DOHH2 (cell line): ENCODE results near the gene COL25A1.
"Not testable (repeated sequence)": the region's sequence is repeated elsewhere in the genome, so short reads cannot be mapped to it uniquely, and the experiment has no call there.

ENCODE experiments used
- H3F3A ChIP-seq: fragments of 200-600 bp; sonication (generic), shearing (Covaris generic); 2 replicates; pipeline ENCODE4 v1.6.0; 2016; ENCODE audit warnings: antibody characterized with exemption, mild to moderate bottlenecking; ENCODE audit not compliant: control insufficient read depth, insufficient read depth
- H3K27ac ChIP-seq: fragments of 200-600 bp; sonication (generic); 2 replicates; pipeline ENCODE4 v1.5.1; 2014; ENCODE audit warnings: low read depth, mild to moderate bottlenecking, low read length, moderate library complexity
- H3K27me3 ChIP-seq: fragments of 200-600 bp; sonication (generic); 2 replicates; pipeline ENCODE4 v1.6.1; 2014; ENCODE audit warnings: mild to moderate bottlenecking, low read length, mixed read lengths; ENCODE audit not compliant: control insufficient read depth
- H3K36me3 ChIP-seq: fragments of 200-600 bp; sonication (generic); 2 replicates; pipeline ENCODE4 v1.6.1; 2014; ENCODE audit warnings: mild to moderate bottlenecking, low read length, moderate library complexity, mixed read lengths; ENCODE audit not compliant: control insufficient read depth
- H3K4me1 ChIP-seq: fragments of 200-600 bp; sonication (generic); 2 replicates; pipeline ENCODE4 v1.6.1; 2014; ENCODE audit warnings: mild to moderate bottlenecking, low read length, mixed read lengths; ENCODE audit not compliant: control insufficient read depth
- H3K4me2 ChIP-seq: fragments of 200-600 bp; sonication (generic); 2 replicates; pipeline ENCODE4 v1.6.0; 2014; ENCODE audit warnings: mild to moderate bottlenecking, low read length, moderate library complexity
- H3K4me3 ChIP-seq: fragments of 200-600 bp; sonication (generic); 2 replicates; pipeline ENCODE4 v1.5.1; 2014; ENCODE audit warnings: mild to moderate bottlenecking, low read length, mixed read lengths
- H3K79me2 ChIP-seq: fragments of 200-600 bp; sonication (generic); 2 replicates; pipeline ENCODE4 v1.6.1; 2014; ENCODE audit warnings: mild to moderate bottlenecking, low read length, mixed read lengths; ENCODE audit not compliant: control insufficient read depth
- H3K9me2 ChIP-seq: fragments of 200-600 bp; sonication (generic); replicated peaks from 2 replicates; pipeline ENCODE4 v1.6.1; 2014; ENCODE audit warnings: mild to moderate bottlenecking, low read length, mixed read lengths; ENCODE audit not compliant: control insufficient read depth
- H3K9me3 ChIP-seq: fragments of 200-600 bp; sonication (generic); 2 replicates; pipeline ENCODE4 v1.6.1; 2014; ENCODE audit warnings: antibody characterized with exemption, low read length, mixed read lengths; ENCODE audit not compliant: control insufficient read depth, insufficient read depth
- H4K20me1 ChIP-seq: fragments of 200-600 bp; sonication (generic); 2 replicates; pipeline ENCODE4 v1.6.0; 2014; ENCODE audit warnings: low read depth, mild to moderate bottlenecking, antibody characterized with exemption, low read length, moderate library complexity; ENCODE audit not compliant: control insufficient read depth, insufficient read depth
- CTCF ChIP-seq: fragments of 200-600 bp; sonication (generic); IDR thresholded peaks from one replicate; pipeline ENCODE4 v1.5.1; 2014; ENCODE audit warnings: antibody characterized with exemption, mild to moderate bottlenecking, low read depth, low read length; ENCODE audit not compliant: poor library complexity, severe bottlenecking
- EZH2phosphoT487 ChIP-seq: fragments of 200-600 bp; sonication (generic); IDR thresholded peaks from 2 replicates; pipeline ENCODE4 v1.6.1; 2017; ENCODE audit warnings: borderline replicate concordance, mild to moderate bottlenecking, antibody characterized with exemption, low read length, moderate library complexity, mixed read lengths

COL25A1 gene

GRCh38 chr4:109113521-109113920 is 188.9 kb downstream of the COL25A1 start:
- no peak for TF ChIP-seq CTCF
- TF ChIP-seq EZH2phosphoT487, result no peak
- Histone ChIP-seq H3K36me3 (no peaks in the 10 kb centered on the region), H3K9me3 (no peaks in the 10 kb centered on the region), H3K4me3 (no peak overlapping the region), H3K79me2 (no peaks in the 10 kb centered on the region), H3K27me3 (peaks cover 11% of the 10 kb centered on the region), H3K9me2 (no peaks in the 10 kb centered on the region), H3K27ac (no peak overlapping the region), H3F3A (no peaks in the 10 kb centered on the region), H3K4me2 (no peak overlapping the region), H3K4me1 (no peaks in the 10 kb centered on the region), H4K20me1 (no peaks in the 10 kb centered on the region)

- H3K27ac ChIP-seq, result no peak overlapping the region
- H3K79me2 ChIP-seq, result no peaks in the 10 kb centered on the region
- no peaks in the 10 kb centered on the region for H3K4me1 ChIP-seq
- H4K20me1 ChIP-seq, result no peaks in the 10 kb centered on the region
- no peaks in the 10 kb centered on the region for H3K36me3 ChIP-seq
- H3K4me3 ChIP-seq, result no peak overlapping the region
- H3K4me2 ChIP-seq, result no peak overlapping the region
- peaks cover 4% of the 10 kb centered on the region for H3K27me3 ChIP-seq
- TF ChIP-seq EZH2phosphoT487 (no peak), CTCF (no peak)
- H3K9me2 ChIP-seq, result no peaks in the 10 kb centered on the region
- no peaks in the 10 kb centered on the region for H3K9me3 ChIP-seq
- no peaks in the 10 kb centered on the region for H3F3A ChIP-seq
These were observed 191.4 kb downstream of the COL25A1 start for GRCh38 chr4:109111031-109111430.

GRCh38 chr4:109108215-109108614 is 194.2 kb downstream of the COL25A1 start:
- H3F3A ChIP-seq, H3K36me3 ChIP-seq, H3K27me3 ChIP-seq, H3K9me3 ChIP-seq, H3K4me1 ChIP-seq, H4K20me1 ChIP-seq, H3K4me2 ChIP-seq, H3K4me3 ChIP-seq, H3K27ac ChIP-seq, H3K9me2 ChIP-seq, H3K79me2 ChIP-seq: not testable (repeated sequence)

- no peaks in the 10 kb centered on the region for H4K20me1 ChIP-seq
- no peaks in the 10 kb centered on the region; the same call in 1 of the 2 replicates for H3K27me3 ChIP-seq
- H3K4me1 ChIP-seq, result no peaks in the 10 kb centered on the region
- H3K9me3 ChIP-seq, result no peaks in the 10 kb centered on the region
- no peaks in the 10 kb centered on the region for H3F3A ChIP-seq
- no peak overlapping the region for H3K4me2 ChIP-seq
- no peaks in the 10 kb centered on the region for H3K9me2 ChIP-seq
- no peak overlapping the region for H3K27ac ChIP-seq
- H3K79me2 ChIP-seq, result no peaks in the 10 kb centered on the region
- TF ChIP-seq EZH2phosphoT487 (no peak), CTCF (no peak)
- H3K36me3 ChIP-seq, result no peaks in the 10 kb centered on the region
- H3K4me3 ChIP-seq, result no peak overlapping the region
These were observed 208.4 kb downstream of the COL25A1 start for GRCh38 chr4:109094056-109094455.
